SK-N-SH treated with all-trans-retinoic acid at 6 μM for 48 hours (cell line): ENCODE data around the gene GNS.

Experiments
- ATAC-seq: fragments of 200-7000 bp; cut with Tn5 transposase; 3 replicates; pipeline ENCODE4 v1.9.1; 2020; ENCODE audit warnings: mild to moderate bottlenecking, moderate library complexity
- CSDC2 ChIP-seq: fragments of 250-450 bp; sonication (Bioruptor Pico); IDR thresholded peaks from 2 replicates; pipeline ENCODE4 v1.5.0; 2020; ENCODE audit warnings: mild to moderate bottlenecking, moderate library complexity
- GLIS3 ChIP-seq: fragments of 250-450 bp; sonication (Bioruptor Pico); IDR thresholded peaks from 2 replicates; pipeline ENCODE4 v1.5.0; 2020; ENCODE audit warnings: mild to moderate bottlenecking, moderate library complexity
- ISL1 ChIP-seq: fragments of 250-450 bp; sonication (Bioruptor Pico); IDR thresholded peaks from 2 replicates; pipeline ENCODE4 v2.1.2; 2022; ENCODE audit warnings: mild to moderate bottlenecking, moderate library complexity
- PPARA ChIP-seq: fragments of 250-450 bp; sonication (Bioruptor Pico); IDR thresholded peaks from 2 replicates; pipeline ENCODE4 v1.5.0; 2020; ENCODE audit warnings: mild to moderate bottlenecking, borderline replicate concordance
- RARB ChIP-seq: fragments of 250-450 bp; sonication (Bioruptor Pico); IDR thresholded peaks from 2 replicates; pipeline ENCODE4 v1.8.0; 2021; ENCODE audit warnings: mild to moderate bottlenecking, moderate library complexity
- TCF4 ChIP-seq: fragments of 250-450 bp; sonication (Bioruptor Pico); IDR thresholded peaks from 2 replicates; pipeline ENCODE4 v1.8.0; 2021; ENCODE audit warnings: mild to moderate bottlenecking, moderate library complexity, borderline replicate concordance
- ZFP30 ChIP-seq: fragments of 450-650 bp; formaldehyde crosslinking; IDR thresholded peaks from 2 replicates; pipeline ENCODE4 v1.5.0; 2022; ENCODE audit warnings: mild to moderate bottlenecking, moderate library complexity
- ZNF565 ChIP-seq: fragments of 450-650 bp; formaldehyde crosslinking; conservative IDR thresholded peaks from 2 replicates; pipeline ENCODE4 v1.5.0; 2020; ENCODE audit warnings: low read depth, mild to moderate bottlenecking, moderate library complexity
- ZNF70 ChIP-seq: fragments of 450-650 bp; formaldehyde crosslinking; IDR thresholded peaks from 2 replicates; pipeline ENCODE4 v1.5.0; 2020; ENCODE audit warnings: mild to moderate bottlenecking, moderate library complexity
- TF ChIP-seq, protein P1 (sequence below): fragments of 250-450 bp; sonication (Bioruptor Pico); IDR thresholded peaks from 2 replicates; pipeline ENCODE4 v1.8.0; 2021; ENCODE audit warnings: low read depth, mild to moderate bottlenecking, moderate library complexity, borderline replicate concordance
- TF ChIP-seq, protein P2 (sequence below): fragments of 250-450 bp; sonication (Bioruptor Pico); IDR thresholded peaks from 2 replicates; pipeline ENCODE4 v1.5.1; 2020; ENCODE audit warnings: low read depth, mild to moderate bottlenecking, moderate library complexity
- TF ChIP-seq, protein P3 (sequence below): fragments of 250-450 bp; sonication (Bioruptor Pico); IDR thresholded peaks from 2 replicates; pipeline ENCODE4 v1.8.0; 2020; ENCODE audit warnings: mild to moderate bottlenecking, moderate library complexity, borderline replicate concordance
- TF ChIP-seq, protein P4 (sequence below): fragments of 250-450 bp; sonication (Bioruptor Pico); IDR thresholded peaks from 2 replicates; pipeline ENCODE4 v1.5.1; 2021; ENCODE audit warnings: mild to moderate bottlenecking, moderate library complexity
- TF ChIP-seq, protein P5 (sequence below): fragments of 250-450 bp; sonication (Bioruptor Pico); IDR thresholded peaks from 2 replicates; pipeline ENCODE4 v1.5.0; 2020; ENCODE audit warnings: mild to moderate bottlenecking, moderate library complexity

The GNS gene

DNA sequence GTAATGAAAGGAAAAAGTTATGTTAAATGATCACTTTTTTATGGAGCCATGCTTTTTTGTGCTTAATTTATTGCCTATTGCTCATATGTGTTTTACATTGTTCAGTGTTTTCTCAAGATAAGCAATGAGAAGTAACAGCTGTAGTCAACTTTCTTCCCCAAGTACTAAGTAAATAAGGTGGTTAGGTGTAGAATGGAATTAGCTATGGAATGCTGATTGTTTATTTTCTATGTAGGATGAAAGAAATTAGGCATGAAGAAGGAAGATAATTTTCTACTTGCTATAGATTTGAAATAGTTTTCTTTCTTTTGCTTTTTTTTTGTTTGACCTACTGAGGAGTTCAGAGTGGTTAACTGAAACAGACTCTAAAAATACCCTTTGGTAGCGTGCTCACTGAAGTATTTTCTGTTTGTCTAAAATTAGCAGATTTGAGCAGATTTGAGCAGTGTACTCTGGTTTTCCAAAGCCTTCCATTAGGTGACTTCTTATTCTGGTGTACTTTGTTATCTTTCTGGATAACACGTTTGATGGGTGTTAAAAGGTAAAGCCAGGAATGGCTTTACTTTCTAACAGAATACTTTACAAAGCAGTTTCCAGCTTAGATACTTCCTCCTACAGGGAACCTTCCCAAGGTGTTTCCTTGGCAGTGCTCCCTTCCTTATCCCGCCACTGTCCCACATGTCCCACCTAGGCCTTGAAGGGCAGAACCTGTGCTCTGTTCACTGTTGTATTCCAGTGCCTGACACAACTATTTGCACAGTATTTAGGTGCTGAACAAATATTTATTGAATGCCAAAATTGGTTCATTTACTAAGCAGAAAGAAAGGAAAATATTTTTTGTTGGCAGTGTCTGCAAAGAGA is 92.9 kb downstream of the GNS start (continued):
- no peak for TF ChIP-seq ZNF70 (CRISPR knock-in tag)
- TF ChIP-seq, all 23 proteins: peak for 0

DNA sequence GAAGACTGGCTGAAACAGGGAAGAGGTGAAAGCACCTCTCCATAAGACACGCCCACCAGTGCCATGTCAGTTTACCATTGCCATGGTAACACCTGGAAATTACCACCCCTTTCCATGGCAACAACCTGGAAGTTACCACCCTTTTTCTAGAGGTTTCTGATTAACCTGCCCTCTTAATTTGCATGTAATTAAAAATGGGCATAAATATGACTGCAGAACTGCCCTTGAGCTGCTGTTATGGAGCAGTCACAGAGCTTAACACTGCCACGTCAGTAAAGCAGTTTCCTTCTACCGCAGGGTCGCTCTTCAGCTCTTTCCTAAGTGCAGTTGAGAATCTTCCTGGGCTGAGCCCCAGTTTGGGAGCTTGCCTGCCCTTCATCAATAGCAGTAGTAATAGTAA is 93.7 kb downstream of the GNS start:
- ATAC-seq: no peak
- TF ChIP-seq CSDC2 (CRISPR knock-in tag) (no peak), GLIS3 (CRISPR knock-in tag) (no peak), ZFP30 (CRISPR knock-in tag) (no peak), ZNF565 (no peak), ZNF70 (CRISPR knock-in tag) (no peak), ISL1 (CRISPR knock-in tag) (no peak), TCF4 (CRISPR knock-in tag) (no peak), RARB (CRISPR knock-in tag) (no peak), PPARA (CRISPR knock-in tag) (no peak)
- TF ChIP-seq, protein P1, sequence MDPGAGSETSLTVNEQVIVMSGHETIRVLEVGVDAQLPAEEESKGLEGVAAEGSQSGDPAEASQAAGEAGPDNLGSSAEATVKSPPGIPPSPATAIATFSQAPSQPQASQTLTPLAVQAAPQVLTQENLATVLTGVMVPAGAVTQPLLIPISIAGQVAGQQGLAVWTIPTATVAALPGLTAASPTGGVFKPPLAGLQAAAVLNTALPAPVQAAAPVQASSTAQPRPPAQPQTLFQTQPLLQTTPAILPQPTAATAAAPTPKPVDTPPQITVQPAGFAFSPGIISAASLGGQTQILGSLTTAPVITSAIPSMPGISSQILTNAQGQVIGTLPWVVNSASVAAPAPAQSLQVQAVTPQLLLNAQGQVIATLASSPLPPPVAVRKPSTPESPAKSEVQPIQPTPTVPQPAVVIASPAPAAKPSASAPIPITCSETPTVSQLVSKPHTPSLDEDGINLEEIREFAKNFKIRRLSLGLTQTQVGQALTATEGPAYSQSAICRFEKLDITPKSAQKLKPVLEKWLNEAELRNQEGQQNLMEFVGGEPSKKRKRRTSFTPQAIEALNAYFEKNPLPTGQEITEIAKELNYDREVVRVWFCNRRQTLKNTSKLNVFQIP: no peak
- TF ChIP-seq, protein P2, sequence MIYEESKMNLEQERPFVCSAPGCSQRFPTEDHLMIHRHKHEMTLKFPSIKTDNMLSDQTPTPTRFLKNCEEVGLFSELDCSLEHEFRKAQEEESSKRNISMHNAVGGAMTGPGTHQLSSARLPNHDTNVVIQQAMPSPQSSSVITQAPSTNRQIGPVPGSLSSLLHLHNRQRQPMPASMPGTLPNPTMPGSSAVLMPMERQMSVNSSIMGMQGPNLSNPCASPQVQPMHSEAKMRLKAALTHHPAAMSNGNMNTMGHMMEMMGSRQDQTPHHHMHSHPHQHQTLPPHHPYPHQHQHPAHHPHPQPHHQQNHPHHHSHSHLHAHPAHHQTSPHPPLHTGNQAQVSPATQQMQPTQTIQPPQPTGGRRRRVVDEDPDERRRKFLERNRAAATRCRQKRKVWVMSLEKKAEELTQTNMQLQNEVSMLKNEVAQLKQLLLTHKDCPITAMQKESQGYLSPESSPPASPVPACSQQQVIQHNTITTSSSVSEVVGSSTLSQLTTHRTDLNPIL: no peak
- TF ChIP-seq, protein P3, sequence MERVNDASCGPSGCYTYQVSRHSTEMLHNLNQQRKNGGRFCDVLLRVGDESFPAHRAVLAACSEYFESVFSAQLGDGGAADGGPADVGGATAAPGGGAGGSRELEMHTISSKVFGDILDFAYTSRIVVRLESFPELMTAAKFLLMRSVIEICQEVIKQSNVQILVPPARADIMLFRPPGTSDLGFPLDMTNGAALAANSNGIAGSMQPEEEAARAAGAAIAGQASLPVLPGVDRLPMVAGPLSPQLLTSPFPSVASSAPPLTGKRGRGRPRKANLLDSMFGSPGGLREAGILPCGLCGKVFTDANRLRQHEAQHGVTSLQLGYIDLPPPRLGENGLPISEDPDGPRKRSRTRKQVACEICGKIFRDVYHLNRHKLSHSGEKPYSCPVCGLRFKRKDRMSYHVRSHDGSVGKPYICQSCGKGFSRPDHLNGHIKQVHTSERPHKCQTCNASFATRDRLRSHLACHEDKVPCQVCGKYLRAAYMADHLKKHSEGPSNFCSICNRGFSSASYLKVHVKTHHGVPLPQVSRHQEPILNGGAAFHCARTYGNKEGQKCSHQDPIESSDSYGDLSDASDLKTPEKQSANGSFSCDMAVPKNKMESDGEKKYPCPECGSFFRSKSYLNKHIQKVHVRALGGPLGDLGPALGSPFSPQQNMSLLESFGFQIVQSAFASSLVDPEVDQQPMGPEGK (CRISPR knock-in tag): no peak
- TF ChIP-seq, protein P4, sequence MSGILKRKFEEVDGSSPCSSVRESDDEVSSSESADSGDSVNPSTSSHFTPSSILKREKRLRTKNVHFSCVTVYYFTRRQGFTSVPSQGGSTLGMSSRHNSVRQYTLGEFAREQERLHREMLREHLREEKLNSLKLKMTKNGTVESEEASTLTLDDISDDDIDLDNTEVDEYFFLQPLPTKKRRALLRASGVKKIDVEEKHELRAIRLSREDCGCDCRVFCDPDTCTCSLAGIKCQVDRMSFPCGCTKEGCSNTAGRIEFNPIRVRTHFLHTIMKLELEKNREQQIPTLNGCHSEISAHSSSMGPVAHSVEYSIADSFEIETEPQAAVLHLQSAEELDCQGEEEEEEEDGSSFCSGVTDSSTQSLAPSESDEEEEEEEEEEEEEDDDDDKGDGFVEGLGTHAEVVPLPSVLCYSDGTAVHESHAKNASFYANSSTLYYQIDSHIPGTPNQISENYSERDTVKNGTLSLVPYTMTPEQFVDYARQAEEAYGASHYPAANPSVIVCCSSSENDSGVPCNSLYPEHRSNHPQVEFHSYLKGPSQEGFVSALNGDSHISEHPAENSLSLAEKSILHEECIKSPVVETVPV: no peak
- TF ChIP-seq, protein P5, sequence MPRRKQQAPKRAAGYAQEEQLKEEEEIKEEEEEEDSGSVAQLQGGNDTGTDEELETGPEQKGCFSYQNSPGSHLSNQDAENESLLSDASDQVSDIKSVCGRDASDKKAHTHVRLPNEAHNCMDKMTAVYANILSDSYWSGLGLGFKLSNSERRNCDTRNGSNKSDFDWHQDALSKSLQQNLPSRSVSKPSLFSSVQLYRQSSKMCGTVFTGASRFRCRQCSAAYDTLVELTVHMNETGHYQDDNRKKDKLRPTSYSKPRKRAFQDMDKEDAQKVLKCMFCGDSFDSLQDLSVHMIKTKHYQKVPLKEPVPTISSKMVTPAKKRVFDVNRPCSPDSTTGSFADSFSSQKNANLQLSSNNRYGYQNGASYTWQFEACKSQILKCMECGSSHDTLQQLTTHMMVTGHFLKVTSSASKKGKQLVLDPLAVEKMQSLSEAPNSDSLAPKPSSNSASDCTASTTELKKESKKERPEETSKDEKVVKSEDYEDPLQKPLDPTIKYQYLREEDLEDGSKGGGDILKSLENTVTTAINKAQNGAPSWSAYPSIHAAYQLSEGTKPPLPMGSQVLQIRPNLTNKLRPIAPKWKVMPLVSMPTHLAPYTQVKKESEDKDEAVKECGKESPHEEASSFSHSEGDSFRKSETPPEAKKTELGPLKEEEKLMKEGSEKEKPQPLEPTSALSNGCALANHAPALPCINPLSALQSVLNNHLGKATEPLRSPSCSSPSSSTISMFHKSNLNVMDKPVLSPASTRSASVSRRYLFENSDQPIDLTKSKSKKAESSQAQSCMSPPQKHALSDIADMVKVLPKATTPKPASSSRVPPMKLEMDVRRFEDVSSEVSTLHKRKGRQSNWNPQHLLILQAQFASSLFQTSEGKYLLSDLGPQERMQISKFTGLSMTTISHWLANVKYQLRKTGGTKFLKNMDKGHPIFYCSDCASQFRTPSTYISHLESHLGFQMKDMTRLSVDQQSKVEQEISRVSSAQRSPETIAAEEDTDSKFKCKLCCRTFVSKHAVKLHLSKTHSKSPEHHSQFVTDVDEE (CRISPR knock-in tag): no peak
